ENCODE data around the gene RPP40. TPM values are rescaled to one million over a fixed set of nuclear protein-coding genes. Genes with fewer than 3 reads are reported as not detected.

RPP40 gene
- total and polyA plus RNA-seq, 9 of the 15 experiments (the other 6 are each of a cell fraction or from before 2014, with no cell fraction given) = 22.6 to 114 (median 39.0) TPM

DNA sequence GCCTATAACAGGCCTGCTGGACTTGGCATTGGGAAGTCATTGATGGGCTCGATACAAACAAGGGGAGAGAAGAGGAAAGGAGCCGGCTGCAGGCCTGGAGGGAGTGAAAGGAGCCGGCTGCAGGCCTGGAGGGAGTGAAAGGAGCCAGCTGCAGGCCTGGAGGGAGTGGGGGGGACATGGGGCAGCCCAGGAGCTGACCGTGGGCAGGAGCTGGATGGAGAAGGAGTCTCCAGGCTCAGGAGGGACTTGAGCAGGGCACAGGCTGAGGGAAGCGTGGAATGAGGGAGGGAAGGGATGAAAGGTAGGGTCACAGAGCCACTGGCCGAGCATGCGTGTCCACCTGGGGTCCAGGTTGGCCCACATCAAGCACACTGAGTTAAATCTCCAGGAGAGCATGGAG lies 32.0 kb downstream of the RPP40 start:
- peaks cover 14 to 53% of the 10 kb centered on the region in 2 experiments; a peak in 4 of 5 replicates for H3K27me3 ChIP-seq (ENCODE audit: control insufficient read depth in 2 of 2, insufficient read depth in 2 of 2, low read length in 2 of 2)
- BruUV-seq (replicated peaks) = no TSS peak
- no peaks in the 10 kb centered on the region for H4K20me1 ChIP-seq (replicated peaks; ENCODE audit: control insufficient read depth, insufficient read depth, low read length)
- H3K4me2 ChIP-seq (ENCODE audit: insufficient read depth, low read length) = no peak overlapping the region
- H3K9me1 ChIP-seq (ENCODE audit: control insufficient read depth, insufficient read depth, low read length) = no peaks in the 10 kb centered on the region
- CTCF ChIA-PET (ENCODE audit: low intra/inter-chr PET ratio) = no interaction called here
- FAIRE-seq = no peak
- peak; percentile 24 for ATAC-seq
- no peaks in the 10 kb centered on the region for H3K79me2 ChIP-seq (ENCODE audit: control insufficient read depth, insufficient read depth, low read length)
- in situ Hi-C loops (cut with MboI) = no loop called here
- no peak overlapping the region for H2AFZ ChIP-seq (ENCODE audit: low read depth, low read length)
- POLR2A ChIA-PET = interaction anchor here (0.8 kb wide), 1 partner anchor 30 kb away, joined by 3 read pairs; no protein-coding TSS in a partner anchor
- intact Hi-C loops (cut with micrococcal nuclease) = no loop called here
- no peak for DNase-seq (ENCODE audit: extremely low read depth in 1 of 4, low spot score in 3 of 4)
- H3K4me3 ChIP-seq = no peak overlapping the region
- H3K36me3 ChIP-seq (ENCODE audit: control insufficient read depth, insufficient read depth, low read length) = no peaks in the 10 kb centered on the region
- no peaks in the 10 kb centered on the region for H3K9me3 ChIP-seq (replicated peaks; ENCODE audit: control insufficient read depth, insufficient read depth, low read depth, low read length)
- H3K27ac ChIP-seq (ENCODE audit: extremely low read depth, low read depth, low read length) = no peak overlapping the region; the same call in 2 of the 3 replicates
- H3K4me1 ChIP-seq (replicated peaks in 1 of 2; ENCODE audit: control insufficient read depth in 2 of 2, insufficient read depth in 2 of 2, low read length in 2 of 2) = peaks cover 0 to 8% of the 10 kb centered on the region in 2 experiments; a peak in 2 of 5 replicates
- TF ChIP-seq ZNF217 (CRISPR knock-in tag; IDR thresholded peaks at IDR 0.05) (no peak), ELF4 (CRISPR knock-in tag; IDR thresholded peaks at IDR 0.05) (no peak), HMG20B (CRISPR knock-in tag; IDR thresholded peaks at IDR 0.05) (no peak), MLX (CRISPR knock-in tag; conservative IDR thresholded peaks at IDR 0.05) (no peak), RBM22 (IDR thresholded peaks at IDR 0.05; ENCODE audit: low read depth, low read length, poor library complexity, severe bottlenecking) (no peak)
- TF ChIP-seq, protein P1, sequence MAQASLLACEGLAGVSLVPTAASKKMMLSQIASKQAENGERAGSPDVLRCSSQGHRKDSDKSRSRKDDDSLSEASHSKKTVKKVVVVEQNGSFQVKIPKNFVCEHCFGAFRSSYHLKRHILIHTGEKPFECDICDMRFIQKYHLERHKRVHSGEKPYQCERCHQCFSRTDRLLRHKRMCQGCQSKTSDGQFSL (CRISPR knock-in tag; IDR thresholded peaks at IDR 0.05) = peak; percentile 72; the same call in 1 of the 2 replicates
- TF ChIP-seq, protein P1 (tag; IDR thresholded peaks at IDR 0.05) = no peak
- TF ChIP-seq, protein P2, sequence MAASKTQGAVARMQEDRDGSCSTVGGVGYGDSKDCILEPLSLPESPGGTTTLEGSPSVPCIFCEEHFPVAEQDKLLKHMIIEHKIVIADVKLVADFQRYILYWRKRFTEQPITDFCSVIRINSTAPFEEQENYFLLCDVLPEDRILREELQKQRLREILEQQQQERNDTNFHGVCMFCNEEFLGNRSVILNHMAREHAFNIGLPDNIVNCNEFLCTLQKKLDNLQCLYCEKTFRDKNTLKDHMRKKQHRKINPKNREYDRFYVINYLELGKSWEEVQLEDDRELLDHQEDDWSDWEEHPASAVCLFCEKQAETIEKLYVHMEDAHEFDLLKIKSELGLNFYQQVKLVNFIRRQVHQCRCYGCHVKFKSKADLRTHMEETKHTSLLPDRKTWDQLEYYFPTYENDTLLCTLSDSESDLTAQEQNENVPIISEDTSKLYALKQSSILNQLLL (CRISPR knock-in tag; IDR thresholded peaks at IDR 0.05; ENCODE audit: borderline replicate concordance) = no peak
- peak overlapping the region in 1 of 2 experiments; percentile 4; a peak in 1 of 4 replicates for H3K9ac ChIP-seq (ENCODE audit: insufficient read depth in 1 of 2, low read depth in 2 of 2, low read length in 2 of 2)
- 17% methylated on average over 7 of the region's 7 CpGs for WGBS (ENCODE audit: insufficient coverage, low coverage, missing lambda C conversion rate)

Data from K562 (cell line).